Lung microvascular endothelial cell (primary cell): ENCODE measurements around the gene TCP11X2. TPM values are rescaled to one million over a fixed set of nuclear protein-coding genes. Genes with fewer than 3 reads are reported as not detected.
"Not testable (repeated sequence)": the region's sequence is repeated elsewhere in the genome, so short reads cannot be mapped to it uniquely, and the experiment has no call there.

Experiments
- DNase-seq, 2 donors: peaks; one replicate each; pipeline versions ENCODE4 v3.0.0 to v3.0.0-alpha.2; 2010; ENCODE audit warnings: low read depth in 2 of 2
- total RNA-seq: library from RNA; depleted of rRNA; stranded (reverse); fragments of >200 nt; gene quantifications from 2 replicates; pipeline ENCODE4 v1.2.1, GENCODE V29; 2014

Gene TCP11X2
- not detected in 2 replicates for total RNA-seq

GRCh38 chrX:102471762-102472220, at the start of gene TCP11X2:
Gene TCP11X2, minus strand, starts transcription at chrX:102471812.
- not testable (repeated sequence) for DNase-seq

DNA sequence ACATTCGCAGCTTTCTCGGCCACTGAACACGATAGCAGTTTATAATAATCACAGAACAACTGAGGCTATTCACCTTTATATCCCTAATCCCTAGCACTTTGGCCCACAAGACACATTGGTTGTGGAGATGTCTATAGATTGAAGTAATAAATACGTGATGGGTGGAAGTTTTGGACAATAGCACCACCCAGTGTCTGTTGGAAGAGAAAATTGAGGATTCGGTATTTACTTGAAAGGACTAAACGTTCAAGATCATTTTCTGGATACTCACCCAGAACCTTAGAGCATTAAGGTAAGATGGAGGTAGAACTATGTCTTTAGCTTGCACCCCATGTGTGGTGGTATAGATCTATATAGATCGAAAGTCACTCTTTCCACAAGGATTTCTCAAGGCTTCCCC, 45.7 kb upstream of the TCP11X2 start:
- peak; percentile 7 to 8 for DNase-seq

DNA sequence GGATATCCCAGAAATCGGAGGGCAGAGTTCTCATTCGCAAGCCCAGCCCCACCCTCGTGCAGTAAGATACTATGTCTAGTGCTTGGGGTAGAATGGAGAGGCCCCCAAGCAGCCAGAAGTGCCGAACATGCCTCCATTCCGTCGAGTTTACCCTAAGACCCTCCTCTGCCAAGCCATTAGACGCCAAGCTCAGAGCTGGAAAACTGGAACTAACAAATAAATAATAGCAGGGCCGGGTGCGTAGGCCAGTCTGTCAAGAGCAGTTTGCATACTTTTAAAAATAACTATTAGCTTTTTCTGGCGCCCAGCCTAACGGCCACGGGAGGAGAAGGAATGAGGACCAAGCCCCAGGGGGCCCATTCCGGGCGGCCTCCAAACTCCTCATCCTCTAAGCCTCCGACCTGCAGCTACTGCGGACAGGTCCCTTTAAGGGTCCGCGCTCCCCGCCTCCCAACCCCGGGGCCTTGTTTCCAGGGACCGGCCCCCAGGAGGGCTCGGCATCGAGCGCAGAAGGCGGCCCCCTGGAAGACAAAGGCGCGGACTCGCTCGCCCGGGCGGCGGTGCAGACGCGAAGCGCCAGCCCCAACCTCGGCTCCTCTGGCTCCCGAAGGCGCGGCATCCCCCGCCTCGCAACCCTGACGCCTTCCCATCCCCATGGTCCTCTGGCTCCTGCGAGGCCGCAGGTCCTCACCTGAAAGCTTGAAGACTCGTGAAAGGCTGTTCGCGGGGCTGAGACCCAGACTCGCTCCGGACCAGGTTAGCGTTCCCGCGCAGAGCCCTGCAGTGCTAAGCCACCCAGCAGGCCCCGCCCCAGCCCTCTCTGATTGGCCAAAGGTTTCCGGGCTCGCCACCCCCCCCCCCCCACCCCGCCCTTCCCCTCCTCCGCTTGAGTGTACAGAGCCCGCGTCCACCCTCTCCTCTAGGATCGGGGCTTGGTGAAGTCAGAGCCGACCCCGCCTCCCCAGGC, 44.6 kb upstream of the TCP11X2 start, which contains the start of gene TMSB15A:
TMSB15A (minus strand) TSS at position 765 of the 967 bp plus-strand sequence.
- peak; percentile 11 to 27 for DNase-seq

DNA sequence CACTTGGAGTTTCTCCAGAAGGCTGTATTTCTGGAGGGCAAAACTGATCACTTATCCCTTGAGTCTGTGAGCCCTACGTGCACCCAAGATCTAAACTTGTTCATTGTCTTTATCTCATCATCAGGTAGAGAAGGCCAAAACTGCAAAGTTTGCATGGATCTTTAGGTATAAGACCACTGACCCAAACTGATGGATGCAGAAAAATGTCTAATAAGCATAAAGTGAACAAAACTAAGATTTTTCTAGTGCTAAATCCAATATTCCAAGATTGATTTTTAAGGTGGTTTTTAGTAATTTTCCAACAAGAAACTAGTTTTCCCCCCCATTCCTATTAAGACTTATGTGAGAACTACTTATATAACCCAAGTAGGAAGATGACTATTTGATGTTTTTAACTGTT, 42.9 kb upstream of the TCP11X2 start:
- DNase-seq, result no peak

DNA sequence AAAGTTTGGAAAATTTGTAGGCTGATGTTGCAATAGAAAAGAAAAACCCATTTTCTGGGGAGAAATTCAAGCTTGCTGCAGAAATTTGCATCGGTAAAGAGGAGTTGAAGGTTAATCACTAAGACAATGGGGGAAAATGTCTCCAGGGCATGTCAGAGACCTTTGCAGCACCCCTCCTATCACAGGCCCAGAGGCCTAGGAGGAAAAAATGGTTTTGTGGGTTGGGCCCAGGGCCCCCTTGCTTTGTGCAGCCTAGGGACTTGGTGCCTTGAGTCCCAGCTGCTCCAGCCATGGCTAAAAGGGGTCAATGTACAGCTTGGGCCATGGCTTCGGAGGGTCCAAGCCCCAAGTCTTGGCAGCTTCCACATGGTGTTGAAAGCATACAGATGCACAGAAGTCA, 27.1 kb upstream of the TCP11X2 start:
- no peak for DNase-seq

DNA sequence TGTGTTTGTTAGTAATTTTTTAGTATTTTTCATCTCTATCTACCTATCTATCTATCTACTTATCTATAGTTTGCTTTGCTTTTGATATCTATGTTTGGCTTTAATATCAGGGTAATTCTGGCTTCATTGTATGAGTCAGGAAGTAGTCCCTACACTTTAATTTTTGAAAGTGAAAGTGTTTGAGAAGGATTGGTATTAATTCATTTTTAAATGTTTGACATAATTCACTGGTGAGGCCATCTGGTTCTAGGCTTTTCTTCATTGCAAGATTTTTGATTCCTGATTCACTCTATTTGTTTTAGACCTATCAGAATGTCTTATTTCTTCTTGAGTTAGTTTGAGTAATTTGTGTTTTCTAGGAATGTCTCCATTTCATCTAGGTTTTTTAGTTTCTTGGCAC, 20.2 kb upstream of the TCP11X2 start:
- peak in 1 of 2 donors; percentile 1 for DNase-seq

DNA sequence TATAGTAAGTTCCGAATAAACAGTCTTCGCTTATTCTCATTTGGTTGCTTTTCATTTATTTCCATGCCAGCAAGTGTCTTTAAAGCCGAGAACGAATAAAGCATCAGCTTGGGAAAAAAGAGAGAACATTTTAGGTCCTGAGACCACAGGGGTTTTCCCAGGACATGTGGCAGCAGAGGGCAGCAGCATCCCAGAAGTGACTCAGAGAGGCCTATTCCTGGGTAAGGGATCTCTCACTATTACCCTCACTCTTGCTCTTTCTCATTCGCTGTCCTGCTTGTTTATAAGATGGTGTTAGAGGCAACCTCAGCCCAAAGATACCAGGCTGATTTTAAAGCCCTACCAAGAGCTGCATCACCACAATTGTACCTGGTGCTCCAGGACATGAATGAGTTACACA, 7.2 kb upstream of the TCP11X2 start:
- DNase-seq, result not testable (repeated sequence)

DNA sequence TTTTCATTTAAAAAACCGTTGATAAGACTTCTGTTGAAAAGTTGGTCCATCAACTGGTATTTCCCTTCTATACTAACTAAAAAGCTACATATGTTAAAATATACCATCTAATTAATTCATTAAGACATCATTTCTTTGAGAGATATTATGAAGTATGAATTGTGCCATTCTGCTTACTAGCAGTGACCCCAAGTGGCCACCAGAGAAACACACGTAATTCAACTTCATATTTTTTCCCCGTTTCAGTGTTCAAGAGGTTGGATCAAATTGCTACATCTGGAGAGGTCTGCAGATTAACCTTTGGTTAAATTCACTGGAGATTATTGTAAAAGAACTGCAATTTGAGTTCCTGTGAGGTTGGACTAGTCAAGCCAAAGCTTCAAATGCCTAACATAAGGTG, 1.4 kb downstream of the TCP11X2 start:
- not testable (repeated sequence) for DNase-seq

GRCh38 chrX:102458615-102459014, 13.0 kb downstream of the TCP11X2 start:
- not testable (repeated sequence) for DNase-seq

DNA sequence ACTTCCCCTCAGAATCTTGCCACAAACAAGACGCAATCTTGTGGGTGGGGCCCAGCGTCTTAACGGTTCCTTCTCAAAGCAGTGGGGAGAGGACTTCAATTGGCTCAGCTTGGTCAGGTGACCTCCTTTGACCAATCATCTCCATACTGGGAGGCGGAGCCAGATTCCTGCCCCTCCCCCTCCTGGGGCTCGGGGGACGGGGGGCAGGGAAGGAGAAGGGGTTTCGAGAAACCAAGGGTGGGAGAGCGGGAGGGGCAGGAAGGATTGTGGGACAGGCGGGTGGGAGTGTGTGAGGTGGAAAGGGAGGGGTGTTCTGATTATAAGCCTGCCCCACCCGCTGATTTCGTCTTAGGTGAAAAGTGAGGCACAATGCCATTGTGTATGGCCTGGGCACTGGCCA, 31.7 kb downstream of the TCP11X2 start, which contains the start of gene NXF2B:
NXF2B (minus strand) TSS at position 101 of the 400 bp plus-strand sequence. CDS start 59,972 bp downstream, outside the sequence.
- DNase-seq, result not testable (repeated sequence)

- not testable (repeated sequence) for DNase-seq
Observed at GRCh38 chrX:102414493-102414892, 57.1 kb downstream of the TCP11X2 start.

Other genes with a start within 250 kb of the TCP11X2 start
- not detected in 2 replicates for gene NXF2, start 224.6 kb downstream of the TCP11X2 start, total RNA-seq
- not detected in 2 replicates for gene NXF2B, start 31.8 kb downstream of the TCP11X2 start, total RNA-seq
- 0.20 and 1.1 TPM in 2 replicates for gene TMSB15A, start 44.9 kb upstream of the TCP11X2 start, total RNA-seq
- 15.3 and 17.7 TPM in 2 replicates for gene ARMCX5, start 127.7 kb upstream of the TCP11X2 start, total RNA-seq
- 0.65 and 1.4 TPM in 2 replicates for gene GPRASP1, start 179.7 kb upstream of the TCP11X2 start, total RNA-seq
- 9.8 and 10.9 TPM in 2 replicates for gene GPRASP2, start 240.6 kb upstream of the TCP11X2 start, total RNA-seq
- 2.6 and 4.4 TPM in 2 replicates for gene GPRASP3, start 248.9 kb upstream of the TCP11X2 start, total RNA-seq